SKM-1 treated with dmso at 0.1 percent for 144 hours (cell line): ENCODE measurements around the gene REV1.
"Not testable (repeated sequence)": the region's sequence is repeated elsewhere in the genome, so short reads cannot be mapped to it uniquely, and the experiment has no call there.

Source experiments
- DNase-seq: peaks from one replicate; lab custom pipeline; 2025; ENCODE audit not compliant: unreplicated experiment; lab: John Stamatoyannopoulos, UW

Gene REV1

DNA sequence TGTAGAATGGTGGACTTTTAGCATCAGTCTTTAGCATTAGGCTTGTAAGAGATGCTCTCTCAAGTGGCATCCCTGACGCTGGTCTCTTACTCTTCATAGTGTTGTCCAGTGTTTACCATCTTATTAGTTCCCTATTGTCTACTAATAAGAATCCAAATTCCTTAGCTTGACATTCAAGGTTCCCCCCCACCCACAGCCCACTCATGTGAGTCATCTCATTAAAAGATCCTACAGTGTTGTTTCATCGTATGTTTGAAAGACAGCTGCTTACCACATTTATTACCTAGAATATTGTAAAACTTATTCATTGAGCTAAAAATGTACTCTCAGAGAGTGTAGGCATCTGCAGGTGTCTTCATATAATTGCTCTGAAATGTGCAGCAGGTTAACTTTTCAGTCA, 124.2 kb downstream of the REV1 start:
- no peak for DNase-seq

DNA sequence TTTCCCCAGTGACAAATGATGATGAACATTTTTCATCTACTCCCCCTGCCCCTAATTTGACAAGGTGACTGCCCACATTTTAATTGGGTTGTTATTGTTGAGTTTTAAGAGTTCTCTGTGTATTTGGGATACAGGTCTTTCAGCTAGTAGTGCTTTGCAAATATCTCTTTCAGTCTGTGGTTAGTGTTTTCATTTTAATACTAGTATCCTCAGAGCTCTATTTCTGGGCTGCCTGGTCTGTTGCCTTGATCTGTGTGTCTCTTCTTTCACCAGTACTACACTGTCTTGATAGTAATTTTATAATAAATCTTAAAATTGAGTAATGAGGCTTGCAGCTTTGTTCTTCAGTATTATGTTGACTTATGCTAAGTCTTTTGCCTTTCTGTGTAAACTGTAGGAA, 133.0 kb downstream of the REV1 start:
- DNase-seq: no peak

DNA sequence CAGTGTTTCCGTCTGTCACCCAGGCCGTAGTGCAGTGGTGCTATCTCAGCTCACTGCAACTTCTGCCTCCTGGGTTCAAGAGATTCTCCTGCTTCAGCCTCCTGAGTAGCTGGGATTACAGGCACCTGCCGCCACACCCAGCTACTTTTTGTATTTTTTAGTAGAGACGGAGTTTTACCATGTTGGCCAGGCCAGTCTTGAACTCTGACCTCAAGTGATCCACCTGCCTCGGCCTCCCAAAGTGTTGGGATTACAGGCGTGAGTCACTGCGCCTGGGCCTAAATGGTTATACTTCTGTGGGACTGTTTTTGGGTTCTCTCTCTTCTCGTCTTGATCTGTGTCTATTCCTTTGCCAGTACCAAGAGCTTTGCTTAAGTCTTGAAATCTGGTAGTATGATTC, 135.0 kb downstream of the REV1 start:
- not testable (repeated sequence) for DNase-seq

DNA sequence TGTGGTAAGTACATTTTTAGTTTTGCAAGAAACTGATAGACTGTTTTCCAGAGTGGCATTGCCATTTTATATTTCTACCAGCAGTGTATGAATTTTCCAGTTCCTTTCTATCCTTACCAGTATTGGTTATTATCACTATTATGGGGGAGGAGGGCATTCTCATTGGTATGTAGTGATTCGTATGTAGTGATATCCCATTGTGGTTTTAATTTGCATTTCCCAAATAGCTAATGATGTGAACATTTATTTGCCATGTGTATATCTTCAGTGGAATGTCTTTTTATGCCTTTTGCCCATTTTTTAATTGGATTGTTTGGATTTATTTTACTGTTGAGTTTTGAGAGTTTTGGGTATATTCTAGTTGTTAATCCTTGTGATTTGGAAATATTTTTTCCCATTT, 135.7 kb downstream of the REV1 start:
- DNase-seq: no peak
